GM21825 (cell line): ENCODE measurements around the gene CHRM3.

Source experiments
- ATAC-seq: cut with Tn5 transposase; IDR thresholded peaks from one replicate; pipeline ENCODE4 v1.9.1; 2021; ENCODE audit warnings: mild to moderate bottlenecking, moderate library complexity; ENCODE audit not compliant: unreplicated experiment

The CHRM3 gene

GRCh38 chr1:239394107-239394506 is 7.7 kb downstream of the CHRM3 start:
- no peak for ATAC-seq

DNA sequence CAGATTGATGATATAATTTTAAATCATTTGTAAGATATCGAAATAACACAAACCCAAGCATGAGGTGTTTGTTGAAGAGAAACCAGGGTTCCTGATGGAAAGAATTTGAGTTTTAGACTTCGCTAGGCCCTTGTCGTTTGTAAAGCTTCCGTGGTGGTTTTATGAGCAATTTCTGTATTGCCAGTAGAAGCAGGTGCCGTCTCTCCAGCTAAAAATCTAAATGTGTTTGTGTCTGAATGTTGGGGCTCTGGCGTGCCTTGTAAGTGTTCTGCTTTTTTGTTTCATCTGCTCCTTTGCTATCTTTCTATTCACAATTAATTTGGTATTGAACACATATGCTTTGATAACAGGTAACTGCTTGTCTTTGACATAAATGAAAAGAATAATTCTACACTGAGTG is 27.5 kb downstream of the CHRM3 start:
- ATAC-seq, result no peak

DNA sequence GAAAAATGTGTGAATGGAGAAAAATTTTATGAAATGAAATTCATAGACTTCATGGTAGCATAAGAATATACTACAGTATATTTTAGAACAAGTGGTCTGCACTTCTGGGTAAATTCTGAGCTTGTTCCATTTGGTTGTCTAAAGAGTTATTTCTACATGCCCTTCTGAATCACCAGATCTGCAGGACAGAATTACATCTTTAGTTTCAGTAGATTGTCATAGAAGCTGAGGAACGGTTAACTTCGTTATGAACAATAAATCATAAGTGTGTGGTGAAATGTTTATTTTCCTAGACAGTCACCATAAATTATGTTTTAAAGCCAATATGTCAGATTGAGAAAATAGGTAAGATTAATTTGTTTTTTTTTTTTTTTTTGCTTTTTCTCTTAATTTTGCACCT is 30.9 kb downstream of the CHRM3 start:
- no peak for ATAC-seq

- no peak for ATAC-seq
Observed at GRCh38 chr1:239417986-239418640, 31.7 kb downstream of the CHRM3 start.

DNA sequence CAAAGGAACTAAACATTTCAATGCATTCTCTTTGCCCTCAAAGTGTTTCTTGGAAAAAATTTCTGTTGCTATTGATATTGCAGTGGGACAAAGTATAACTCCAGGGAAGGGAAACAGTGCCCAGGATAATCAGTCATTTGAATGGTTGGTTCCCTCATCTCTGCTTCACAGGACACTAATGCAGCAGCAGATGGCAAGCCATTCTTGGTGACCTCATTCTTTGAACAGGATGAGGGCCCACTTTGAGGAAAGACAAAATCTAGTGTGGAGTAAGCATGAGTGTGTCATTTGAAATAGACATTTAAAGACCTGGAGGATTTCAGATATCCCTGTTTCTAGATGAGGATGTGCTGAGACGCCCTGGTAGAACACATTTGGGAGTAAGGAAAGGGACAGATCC is 32.3 kb downstream of the CHRM3 start:
- no peak for ATAC-seq

- ATAC-seq, result no peak
Observed at GRCh38 chr1:239421811-239422210, 35.4 kb downstream of the CHRM3 start.

- no peak for ATAC-seq
Observed at GRCh38 chr1:239422818-239423217, 36.5 kb downstream of the CHRM3 start.

DNA sequence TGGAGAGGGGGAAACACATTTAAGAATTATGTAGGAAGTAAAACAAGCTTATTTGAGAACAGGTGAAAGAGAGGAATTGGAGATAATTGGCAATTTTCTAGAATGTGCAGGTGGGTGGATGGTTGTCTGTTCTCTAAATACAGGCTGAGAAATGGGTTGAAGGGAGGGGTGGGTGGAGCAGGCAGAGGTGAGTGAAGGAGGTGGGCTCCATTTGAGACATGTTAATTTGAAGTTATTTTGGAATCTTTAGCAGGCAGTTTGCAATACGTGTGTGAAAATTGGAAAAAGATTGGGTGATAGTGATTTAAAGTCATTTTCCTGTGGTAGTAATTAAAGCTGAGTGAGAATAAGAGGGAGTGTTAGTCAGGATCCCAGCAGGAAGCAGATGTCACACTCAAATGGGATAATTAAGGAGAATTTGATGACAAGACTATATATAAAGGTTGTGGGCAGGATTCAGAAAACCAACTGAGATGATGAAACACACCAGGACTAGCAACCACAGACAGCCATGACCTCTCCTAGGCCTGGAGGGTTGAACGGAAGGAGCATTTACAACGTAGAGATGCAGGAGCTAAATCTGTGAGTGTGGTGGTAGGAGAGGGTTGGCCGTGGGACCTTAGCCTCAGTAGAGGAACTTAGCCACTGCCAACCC is 40.6 kb downstream of the CHRM3 start:
- ATAC-seq, result no peak

DNA sequence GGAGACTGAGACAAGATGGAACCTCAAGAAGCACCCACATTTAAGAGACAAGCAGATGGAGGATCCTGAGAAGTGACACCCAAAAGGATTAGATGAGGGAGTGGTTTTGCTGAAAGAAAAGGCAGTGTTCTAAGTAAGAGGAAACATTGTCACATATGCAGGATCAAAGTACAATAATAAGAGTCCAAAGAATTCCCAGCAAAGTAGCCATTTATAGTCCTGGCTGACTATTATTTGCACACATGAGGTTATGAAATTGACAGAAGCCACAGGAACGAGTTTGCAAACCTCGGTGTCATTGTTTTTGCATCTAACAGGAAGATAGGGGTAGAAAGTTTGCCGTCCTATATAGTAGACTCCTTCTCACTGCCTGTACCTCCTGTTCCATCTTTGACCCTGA is 41.3 kb downstream of the CHRM3 start:
- no peak for ATAC-seq

DNA sequence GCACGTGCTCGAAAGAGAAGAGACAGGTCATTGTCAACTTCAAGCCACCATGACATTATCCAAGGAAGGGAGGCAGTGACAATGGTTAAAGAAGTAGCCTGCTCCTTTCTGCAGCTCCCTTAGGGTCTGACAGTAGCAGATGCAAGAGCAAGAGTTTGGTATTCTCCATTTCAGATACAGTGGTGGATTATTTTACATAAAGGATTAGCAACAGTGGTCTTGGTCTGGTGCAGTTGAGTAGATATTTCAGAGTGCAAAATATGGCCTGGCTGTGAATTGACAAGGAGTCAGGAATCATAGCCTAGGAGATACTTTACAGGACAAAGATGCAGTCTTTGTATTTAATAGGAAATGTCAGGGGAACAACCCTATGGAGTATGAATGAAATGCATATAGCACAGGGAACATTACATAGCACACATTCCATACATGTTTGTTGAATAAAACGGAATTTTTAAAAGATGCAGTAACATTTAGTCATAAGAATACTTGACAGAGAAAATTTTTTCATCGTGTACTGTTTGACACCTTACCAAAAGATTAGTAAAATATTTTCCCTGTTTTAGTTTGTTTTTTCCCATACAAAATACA is 41.8 kb downstream of the CHRM3 start:
- no peak for ATAC-seq

GRCh38 chr1:239429163-239429562 is 42.8 kb downstream of the CHRM3 start:
- ATAC-seq, result no peak

- ATAC-seq, result no peak
Observed at GRCh38 chr1:239432255-239432654, 45.9 kb downstream of the CHRM3 start.

- no peak for ATAC-seq
Observed at GRCh38 chr1:239434181-239434580, 47.8 kb downstream of the CHRM3 start.
